GM21515 (cell line): ENCODE results near the gene TRABD2A.
"Not testable (repeated sequence)": the region's sequence is repeated elsewhere in the genome, so short reads cannot be mapped to it uniquely, and the experiment has no call there.

Experiments
- ATAC-seq: cut with Tn5 transposase; IDR thresholded peaks from one replicate; pipeline ENCODE4 v1.9.1; 2021; ENCODE audit not compliant: unreplicated experiment

TRABD2A gene, protein sequence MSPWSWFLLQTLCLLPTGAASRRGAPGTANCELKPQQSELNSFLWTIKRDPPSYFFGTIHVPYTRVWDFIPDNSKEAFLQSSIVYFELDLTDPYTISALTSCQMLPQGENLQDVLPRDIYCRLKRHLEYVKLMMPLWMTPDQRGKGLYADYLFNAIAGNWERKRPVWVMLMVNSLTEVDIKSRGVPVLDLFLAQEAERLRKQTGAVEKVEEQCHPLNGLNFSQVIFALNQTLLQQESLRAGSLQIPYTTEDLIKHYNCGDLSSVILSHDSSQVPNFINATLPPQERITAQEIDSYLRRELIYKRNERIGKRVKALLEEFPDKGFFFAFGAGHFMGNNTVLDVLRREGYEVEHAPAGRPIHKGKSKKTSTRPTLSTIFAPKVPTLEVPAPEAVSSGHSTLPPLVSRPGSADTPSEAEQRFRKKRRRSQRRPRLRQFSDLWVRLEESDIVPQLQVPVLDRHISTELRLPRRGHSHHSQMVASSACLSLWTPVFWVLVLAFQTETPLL

DNA sequence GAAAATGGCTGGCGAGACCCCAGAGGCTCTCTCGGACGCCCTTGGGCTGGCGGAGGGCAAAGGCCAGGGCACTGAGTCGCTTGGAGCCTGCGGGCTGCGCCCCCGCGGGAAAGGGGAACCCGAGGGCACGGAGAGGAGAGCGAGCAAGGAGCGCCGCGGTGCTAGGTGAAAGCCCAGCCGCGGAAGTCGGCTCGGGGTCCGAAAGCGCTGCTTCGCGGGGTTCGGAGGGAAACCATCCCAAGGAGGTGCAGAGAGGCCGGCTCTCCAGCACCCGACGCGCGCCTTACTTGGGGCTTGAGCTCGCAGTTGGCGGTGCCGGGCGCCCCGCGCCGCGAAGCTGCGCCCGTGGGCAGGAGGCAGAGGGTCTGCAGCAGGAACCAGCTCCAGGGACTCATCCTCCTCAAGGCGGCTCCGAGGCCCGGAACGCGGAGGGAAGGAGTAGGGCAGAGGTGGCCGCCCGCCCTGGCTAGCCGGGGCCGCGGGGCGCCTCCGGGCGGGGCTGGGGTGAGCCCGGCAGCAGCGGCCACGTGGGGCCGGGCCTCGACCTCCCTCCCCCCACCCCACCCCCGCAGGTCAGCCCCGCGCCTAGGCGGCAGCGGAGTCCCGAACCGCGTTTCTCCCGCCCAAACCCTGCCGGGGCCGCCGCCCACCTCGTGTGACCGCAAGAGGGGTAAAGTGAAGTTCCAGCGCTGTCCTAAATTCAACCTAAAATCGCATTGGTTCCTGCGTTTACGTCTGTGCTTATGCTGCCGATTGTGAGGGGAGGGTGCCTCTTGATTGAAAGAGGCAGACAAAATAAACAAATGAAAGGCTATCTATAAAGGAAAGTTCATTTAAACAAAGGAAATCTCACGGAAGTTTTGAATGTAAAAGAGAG, at the start of gene TRABD2A:
Gene TRABD2A, minus strand, starts transcription at position 440 of the 877 bp plus-strand sequence. Its CDS starts 45 bp downstream, at position 395.
- no peak for ATAC-seq

DNA sequence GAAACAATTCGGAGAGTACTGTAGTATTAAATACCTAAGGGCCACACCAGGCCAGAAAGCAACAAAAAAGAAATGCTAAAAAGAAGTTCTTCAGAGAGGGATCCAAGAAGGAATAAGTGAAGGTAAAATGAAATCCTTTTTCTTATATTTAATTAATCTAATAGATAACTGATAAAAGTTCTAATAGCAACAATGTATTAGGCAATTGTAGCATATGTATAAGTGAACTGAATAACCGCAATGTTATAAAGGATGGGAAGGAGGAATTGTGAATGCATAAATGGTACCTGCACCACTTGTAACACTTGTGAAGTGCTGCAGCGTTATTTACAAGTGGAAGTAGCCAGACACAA, 46.4 kb upstream of the TRABD2A start:
- no peak for ATAC-seq

DNA sequence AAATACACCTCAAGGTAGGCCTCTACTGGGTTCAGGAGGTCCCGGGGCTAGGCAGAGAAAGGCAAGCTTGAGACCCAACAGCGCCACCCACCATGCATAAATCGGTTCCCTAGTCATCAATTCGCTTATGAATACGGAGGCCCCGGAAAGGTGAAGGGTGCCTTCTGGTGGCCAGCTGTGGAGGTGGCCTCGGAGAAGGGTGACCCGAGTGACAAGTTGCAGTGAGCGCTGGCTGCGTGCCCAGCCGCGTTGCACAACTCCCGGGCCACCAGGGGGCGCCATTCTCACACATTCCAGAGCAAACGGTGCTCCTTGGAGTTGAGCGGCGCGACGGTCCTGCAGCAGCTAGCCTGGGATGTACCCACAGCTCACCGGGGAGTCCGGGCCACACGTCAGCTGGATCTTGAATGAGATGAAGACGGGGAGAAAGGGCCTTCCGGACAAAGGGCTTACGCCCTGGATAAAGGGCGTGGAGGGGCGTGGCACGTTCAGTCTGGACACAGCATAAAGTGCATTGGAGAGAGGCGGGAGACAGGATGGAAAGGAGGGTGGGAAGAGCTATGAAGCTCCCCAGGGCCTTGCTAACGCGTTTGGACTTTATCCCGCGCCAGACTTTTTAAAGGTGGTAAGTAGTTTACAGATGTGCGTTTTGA, 45.0 kb upstream of the TRABD2A start:
- peak; percentile 78 for ATAC-seq

DNA sequence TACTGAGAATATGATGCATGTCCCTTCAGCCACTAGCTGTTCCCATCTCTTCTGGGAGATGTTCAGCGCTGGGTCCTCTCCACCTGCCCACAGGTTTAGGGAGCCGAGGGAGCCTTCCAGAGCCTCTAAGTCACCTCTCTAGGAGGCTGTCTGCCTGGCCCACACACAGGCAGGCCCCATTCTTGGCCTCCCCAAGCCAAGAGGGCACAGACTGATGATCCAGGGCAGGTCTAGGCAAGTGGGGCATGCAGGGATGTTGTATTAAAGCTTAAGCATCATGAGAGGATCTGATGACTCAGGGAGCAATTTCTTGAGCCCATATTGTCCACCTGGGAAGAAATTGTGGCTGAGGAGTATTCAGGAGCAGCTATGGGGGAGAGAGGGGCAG, 44.4 kb upstream of the TRABD2A start:
- no peak for ATAC-seq

DNA sequence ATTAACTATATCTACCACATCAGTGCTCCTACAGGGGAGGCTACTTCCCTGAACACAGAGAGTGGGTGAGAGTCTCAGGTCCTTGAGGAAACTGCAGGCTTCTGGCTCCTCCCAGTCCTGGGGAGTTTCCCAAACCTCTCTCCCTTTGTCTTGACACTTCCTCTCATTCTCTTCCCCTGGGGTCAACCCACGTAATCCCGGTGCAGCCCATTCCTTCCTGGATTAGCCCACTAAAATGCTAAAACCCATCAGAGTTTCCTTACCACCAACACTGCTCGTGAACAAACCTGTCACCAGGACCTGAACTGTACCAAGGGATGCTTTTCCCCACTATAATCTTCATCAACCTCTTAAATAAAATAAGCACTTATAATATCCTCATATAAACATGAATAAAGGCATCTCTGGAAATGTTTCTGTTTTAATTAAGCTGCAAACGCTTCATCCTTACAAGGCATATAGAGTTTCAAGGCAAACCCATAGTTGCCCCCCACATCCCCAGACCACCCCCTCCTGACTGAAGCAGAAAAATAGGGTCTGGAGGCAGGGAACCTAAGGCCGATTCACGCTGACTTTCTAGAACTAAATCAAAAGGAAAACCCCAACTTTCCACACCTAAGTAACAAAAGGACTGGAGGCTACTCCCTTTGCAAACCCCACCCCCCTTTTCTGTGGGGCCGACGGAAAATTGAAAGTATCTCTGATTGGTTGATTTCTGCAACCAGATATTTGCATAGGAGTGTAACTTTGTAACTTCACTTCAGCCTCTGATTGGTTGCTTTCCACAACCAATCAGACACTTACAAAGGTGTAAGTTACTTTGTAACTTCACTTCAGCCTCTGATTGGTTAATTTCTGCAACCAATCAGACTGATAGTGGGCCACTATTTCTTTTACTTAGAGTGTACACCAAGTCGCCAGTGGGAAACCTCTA, 43.6 kb upstream of the TRABD2A start:
- no peak for ATAC-seq

DNA sequence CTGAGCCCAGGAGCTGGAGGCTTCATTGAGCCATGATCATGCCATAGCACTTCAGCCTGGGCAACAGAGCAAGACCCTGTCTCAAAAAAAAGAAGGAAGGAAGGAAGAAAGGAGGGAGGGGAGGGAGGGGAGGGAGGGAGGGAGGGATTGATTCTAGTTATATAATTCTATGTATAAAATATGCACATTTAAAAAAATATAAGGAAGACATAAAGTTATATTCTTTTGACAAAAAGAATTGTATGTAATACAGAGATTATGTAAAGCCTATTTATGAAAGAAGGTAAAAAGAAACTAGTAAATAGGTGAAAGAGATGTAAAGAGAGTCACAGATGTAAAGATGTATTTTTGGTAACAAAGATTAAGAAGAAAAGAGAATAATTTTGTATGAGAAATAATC, 42.1 kb upstream of the TRABD2A start:
- no peak for ATAC-seq

DNA sequence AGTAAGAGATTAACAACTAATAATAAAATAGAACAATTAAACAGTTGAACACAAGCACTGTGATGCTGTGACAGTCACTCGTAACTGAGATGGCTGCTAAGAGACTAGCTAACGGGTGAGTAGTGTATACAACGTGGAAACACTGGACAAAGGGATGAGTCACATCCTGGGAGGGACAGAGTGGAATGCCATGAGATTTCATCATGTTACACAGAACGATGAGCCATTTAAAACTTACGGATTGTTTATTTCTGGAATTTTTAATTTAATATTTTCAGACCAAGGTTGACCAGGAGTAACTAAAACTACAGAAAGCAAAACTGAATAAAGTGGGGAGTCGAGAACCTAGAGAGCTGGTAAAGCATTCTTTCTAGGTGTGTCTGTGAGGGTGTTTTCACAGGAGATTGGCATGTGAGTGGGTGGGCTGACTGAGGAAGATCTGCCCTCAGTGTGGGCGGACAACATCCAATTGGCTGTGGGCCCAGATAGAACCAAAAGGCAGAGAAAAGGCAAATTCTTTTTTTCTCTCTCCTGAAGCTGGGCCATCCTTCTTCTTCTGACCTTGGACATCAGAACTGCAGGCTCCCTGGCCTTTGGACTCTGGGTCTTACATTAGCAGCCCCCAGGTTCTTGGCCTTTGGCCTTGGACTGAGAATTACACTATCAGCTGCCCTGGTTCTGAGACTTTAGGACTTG, 39.1 kb upstream of the TRABD2A start:
- ATAC-seq = peak; percentile 52

DNA sequence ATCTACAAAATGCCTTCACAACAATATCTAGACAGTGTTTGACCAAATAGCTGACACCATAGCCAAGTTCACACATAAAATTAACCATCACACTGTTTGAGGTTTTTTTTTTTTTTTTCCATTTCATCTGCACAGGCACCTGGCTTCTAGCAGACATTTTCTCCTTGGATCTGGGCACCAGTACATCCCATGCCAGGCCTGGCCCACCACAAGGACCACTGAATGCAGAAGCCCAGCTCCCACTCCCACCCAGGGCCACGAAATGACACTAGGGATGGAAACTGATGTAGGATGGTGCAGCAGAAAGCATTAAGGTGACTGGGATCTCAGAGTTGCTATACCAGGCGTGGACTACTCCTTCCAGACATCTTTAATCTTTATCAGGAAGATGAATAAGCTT, 37.5 kb upstream of the TRABD2A start:
- no peak for ATAC-seq

DNA sequence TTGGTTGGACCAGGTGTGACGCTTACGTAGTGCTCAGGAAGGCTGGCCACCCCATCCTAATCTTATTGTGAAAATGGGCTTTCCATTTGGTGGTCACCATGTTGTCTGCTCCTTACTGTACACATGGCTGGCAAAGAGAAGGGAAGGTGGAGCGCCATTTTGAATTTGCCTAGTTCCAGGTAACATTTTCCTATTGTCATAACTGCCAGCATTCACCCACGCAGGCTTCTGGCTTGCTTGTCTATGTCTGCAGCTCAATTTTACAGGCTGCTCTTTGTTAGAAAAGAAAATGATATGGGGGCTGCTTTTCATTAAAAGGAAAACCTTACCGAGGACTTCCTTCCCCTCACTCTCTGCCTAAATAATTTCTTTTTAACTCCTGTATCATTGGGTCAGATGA, 36.9 kb upstream of the TRABD2A start:
- not testable (repeated sequence) for ATAC-seq

DNA sequence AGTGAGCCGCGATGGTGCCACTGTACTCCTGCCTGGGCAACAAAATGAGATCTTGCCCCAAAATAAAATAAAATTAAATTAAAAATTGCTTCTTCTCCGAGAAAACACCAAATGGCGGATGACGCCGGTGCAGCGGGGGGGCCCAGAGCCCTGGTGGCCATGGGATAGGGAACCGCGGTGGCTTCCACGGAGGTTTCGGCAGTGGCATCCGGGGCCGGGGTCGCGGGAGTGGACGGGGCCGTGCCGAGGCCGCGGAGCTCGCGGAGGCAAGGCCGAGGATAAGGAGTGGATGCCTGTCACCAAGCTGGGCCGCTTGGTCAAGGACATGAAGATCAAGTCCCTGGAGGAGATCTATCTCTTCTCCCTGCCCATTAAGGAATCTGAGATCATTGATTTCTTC, 34.8 kb upstream of the TRABD2A start:
- not testable (repeated sequence) for ATAC-seq

DNA sequence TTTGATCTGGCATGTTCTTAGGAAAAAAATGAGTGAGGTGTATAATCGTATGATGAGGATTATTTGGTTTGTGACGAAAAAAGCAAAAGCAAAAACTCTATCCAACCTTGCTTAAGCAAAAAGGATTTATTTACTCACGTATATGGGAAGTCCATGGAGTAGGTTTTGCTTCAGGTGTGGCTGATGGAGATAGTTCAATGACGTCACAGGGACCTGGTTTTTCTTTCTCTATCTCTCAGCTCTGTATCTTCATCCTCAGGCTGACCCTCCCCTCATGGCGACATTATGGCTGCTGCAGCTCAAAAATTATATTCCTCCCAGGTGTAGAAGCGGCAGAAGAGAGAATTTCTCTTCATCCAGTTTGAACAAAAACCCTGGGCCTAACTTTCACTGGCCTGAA, 33.5 kb upstream of the TRABD2A start:
- ATAC-seq = no peak

DNA sequence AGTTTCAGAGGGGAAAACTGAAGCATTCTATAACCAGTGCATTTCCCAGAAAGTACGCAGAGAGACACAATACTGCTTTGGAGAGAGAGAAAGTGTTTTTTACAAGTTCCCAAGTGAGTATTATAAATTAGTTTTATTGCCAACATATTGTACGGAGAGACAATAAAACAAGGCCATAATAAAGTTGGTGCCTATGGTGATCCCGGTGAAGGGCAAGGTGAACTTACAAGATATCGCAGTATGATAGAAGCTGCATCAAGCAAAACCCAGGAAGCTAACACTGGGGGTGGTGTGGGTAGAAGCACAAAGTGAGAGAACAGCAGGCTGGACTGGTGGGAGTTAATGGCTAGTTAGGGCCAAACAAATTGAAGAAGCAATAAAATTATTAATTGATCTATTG, 32.1 kb upstream of the TRABD2A start:
- no peak for ATAC-seq

DNA sequence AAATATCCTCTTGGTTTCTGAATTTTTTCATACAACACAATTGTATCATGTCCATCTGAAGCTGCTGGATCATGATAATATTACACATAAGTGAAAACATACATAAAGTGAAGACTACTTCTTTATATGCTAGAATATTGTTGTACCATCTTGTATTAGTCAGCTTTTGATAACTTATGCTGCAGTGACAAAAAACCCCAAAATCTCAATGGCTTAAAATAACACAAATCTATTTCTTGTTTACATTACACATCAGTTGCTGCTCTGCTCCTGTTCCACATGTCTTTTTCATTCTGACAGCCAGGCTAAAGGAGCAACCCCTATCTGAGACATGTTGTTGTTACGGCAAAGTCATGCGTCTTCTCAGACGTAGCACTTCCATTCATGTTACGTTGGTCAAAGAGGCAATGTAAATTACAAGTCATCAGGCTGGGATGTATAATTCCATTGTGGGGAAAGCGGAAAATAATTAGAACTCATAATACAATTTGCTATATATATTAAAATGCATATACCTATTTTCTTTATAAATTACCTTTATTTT, 30.3 kb upstream of the TRABD2A start:
- ATAC-seq = no peak

DNA sequence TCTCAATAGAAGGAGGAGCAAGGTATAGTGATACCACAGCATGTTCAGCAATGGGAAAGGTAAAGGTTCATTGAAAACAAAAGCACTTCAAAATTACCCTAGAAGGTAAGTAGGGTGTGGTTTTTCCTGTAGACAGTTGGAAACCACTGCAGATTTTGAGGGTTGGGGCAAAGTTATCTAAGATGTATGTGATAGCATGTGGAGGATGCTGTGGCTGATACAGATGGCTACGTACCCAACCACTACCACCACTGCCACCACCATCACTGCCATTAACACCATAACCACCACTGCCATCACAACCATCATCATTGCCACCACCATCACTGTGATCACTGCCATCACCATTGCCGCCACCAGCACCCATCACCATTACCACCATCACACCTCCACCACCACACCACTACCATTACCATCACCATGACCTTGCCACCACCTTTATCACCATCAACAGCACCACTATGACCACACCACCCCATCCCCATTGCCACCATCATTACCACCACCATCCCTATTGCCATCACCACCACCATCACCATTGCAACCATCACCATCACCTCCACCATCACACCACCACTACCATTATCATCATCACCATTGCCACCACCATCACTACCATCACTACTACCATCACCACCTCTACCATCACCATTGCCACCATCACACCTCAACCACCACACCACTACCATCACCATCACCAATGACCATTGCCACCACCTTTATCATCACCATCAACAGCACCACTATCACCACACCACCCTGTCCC, 28.2 kb upstream of the TRABD2A start:
- no peak for ATAC-seq

DNA sequence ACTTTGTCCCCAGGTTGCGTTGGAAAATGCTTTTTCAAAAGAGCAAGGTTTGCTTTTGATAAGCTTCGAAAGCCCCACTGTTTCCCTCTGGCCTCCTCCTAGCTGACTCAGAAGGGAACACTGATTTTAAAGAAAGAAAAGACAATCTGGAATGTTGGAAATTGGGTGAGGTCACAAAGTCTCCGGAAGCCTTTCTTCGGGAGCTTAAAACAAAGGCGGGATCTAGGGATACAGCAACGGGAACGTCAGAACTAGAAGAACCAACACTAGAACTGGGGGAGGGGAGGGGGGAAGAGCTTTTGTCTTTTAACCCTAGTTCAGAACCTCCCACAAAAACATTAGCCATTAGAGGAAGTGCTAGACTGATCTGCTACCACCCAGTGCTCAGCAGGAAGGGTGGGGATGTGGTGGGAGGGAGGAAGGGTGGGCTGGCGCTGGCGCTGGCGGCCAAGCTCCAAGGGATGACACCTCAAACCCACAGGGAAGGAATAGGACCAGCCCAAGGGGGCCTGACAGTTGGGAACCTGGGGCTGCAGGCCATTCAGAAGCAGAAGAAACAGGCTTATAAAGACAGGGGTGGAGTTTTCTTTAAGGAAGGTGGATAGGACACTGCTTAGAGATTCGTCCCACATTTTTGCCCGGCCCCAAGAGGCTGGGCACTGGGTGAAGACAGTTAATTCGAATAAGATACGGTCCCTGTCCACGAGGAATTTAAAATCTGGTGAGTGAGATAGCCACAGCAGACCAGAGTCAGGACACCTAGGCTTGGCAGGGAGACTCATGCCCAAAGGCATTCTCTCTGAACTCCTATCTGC, 26.2 kb upstream of the TRABD2A start:
- peak; percentile 30 for ATAC-seq

DNA sequence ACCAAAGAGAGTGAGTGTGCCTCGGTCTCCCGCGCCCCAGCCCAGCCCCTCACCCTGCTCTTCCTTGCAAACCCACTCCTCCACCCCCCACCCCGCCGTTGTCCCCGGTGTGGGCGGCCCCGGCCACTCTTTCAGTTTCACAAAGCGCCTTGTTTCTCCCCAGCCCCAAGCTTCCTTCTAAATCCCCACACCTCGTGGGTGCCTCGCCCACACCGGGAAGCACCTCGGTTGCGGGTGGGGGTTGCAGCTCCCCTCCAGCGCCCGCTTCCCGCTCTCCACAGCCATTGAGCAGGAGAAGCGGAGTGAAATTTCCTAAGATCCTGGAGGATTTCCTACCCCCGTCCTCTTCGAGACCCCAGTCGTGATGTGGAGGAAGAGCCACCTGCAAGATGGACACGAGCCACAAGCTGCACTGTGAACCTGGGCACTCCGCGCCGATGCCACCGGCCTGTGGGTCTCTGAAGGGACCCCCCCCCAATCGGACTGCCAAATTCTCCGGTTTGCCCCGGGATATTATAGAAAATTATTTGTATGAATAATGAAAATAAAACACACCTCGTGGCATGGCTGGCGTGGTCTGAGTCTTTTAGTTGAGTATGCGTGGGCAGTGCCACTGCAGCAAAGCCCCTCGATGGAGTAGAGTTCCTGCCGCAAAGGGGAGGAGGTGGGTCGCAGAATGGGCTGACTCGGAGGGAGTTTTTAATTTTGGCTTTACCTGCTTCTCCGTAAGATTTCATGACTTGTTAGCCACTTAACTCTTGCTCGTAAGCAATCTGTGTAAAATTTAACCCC, 25.4 kb upstream of the TRABD2A start:
- ATAC-seq = peak; percentile 24
